ENCODE measurements around the gene PPARG.
"Not testable (repeated sequence)": the region's sequence is repeated elsewhere in the genome, so short reads cannot be mapped to it uniquely, and the experiment has no call there.

The PPARG gene

DNA sequence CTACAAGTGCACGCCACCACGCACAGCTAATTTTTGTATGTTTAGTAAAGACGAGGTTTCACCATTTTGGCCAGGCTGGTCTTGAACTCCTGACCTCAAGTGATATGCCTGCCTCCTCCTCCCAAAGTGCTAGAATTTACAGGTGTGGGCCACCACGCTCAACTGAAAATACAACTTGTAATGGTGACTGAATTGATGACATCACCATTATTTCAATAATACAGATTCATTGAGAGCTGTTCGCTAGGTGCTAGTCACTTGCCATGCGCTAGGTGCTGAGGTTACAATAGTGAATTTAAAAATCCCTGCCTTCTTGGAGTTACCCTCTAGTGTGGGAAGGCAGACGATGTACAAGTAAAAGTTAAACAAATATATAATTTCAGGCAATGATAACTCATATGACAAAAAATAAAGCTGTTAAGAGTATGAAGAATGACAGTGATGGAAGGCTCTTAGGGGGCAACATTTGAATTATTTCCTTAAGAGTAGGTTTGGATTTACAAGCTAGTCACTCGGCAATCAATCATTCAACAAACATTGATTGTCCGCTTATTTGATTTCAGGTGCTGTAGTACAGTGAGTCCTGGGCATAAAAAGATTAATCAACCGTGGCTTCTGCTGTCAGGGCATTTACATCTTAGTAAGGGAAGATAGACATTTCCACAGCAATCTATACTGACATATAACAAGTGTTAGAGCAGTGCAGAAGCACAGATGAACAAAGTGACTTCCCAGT lies 9.1 kb upstream of the PPARG start:
- no peak for DNase-seq

DNA sequence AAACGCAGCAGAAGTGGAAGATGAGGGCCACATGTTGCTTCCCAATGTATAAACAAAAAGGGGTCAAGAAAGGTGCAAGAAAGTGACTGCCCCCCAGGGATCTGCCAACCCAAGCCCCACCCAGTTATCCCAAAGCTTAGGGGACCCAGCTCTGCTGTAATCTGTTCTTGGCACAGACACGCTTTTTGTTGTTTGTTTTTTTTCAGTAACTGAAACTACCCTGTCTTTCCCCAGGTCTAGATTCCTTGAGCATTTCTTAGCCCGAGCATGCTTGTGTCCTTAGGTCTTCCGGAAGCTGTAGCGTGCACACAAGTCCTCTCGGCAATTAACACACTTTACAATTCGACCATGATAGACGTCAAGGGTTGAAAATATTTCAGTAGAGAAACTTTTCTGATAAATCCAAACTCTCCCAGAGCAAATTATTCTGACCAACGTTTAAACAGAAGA lies 8.5 kb upstream of the PPARG start:
- no peak for DNase-seq

DNA sequence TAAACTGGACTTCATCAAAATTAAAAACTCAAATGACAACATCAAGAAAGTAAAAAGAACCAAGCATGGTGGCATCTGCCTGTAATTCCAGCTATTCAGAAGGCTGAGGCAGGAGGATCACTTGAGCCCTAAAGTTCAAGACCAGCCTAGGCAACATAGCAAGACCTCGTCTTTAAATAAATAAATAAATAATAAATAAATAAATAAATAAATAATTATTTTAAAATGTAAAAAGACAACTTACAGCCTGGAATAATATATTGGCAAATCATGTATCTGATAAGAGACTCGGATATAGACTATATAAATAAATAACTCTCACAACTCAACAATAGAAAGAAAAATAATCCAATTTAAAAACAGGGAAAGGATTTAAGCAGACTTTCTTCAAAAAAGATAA lies 4.3 kb upstream of the PPARG start:
- no peak for DNase-seq

DNA sequence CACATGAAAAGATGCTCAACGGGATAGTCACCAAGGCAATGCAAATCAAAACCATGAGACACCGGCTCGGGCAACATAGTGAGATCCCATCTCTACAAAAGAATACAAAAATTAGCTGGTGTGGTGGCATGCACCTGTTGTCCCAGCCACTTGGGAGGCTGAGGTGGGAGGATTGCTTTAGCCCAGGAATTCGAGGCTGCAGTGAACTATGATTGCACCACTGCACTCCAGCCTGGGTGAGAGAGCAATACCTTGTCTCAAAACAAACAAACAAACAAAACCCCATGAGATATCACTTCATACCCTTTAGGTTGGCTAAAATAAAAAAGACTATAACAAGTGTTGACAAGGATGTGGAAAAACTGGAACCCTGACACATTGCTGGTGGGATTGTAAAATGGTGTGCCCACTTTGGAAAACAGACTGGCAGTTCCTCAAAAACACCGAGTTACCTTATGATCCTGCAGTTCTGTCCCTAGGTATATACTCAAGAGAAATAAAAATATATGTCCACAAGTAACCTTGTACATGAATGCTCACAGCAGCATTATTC lies 3.8 kb upstream of the PPARG start:
- DNase-seq: no peak

DNA sequence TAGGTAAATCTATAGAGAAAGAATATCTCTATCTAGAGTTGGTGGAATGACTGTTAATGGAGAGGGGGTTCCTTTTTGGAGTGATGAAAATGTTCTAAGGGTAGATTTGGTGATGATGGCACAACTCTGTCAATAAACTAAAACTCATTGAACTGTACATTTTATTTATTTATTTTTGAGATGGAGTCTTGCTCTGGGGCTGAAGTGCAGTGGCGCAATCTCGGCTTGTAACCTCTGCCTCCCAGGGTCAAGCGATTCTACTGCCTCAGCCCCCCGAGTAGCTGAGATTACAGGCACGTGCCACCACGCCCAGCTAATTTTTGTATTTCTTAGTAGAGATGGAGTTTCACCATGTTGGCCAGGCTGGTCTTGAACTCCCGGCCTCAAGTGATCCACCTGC lies 3.1 kb upstream of the PPARG start:
- not testable (repeated sequence) for DNase-seq

DNA sequence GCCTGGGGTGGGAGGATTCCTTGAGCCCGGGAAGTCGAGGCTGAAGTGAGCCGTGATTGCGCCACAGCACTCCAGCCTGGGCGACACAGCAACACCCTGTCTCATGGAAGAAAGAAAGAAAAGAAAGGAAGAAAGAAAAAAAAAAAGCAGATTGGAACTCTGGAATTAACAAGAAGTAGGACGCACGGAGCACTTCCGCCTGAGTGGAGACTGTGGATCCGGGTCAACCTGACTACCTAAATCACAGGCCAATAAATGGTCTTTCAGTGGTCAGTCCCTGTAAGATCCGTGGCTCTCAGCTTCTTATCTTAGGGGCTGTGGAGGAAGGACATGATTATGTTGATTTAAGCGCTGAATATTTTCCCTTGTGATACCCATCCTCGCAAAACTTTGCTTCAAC lies 2.4 kb upstream of the PPARG start:
- DNase-seq: no peak

DNA sequence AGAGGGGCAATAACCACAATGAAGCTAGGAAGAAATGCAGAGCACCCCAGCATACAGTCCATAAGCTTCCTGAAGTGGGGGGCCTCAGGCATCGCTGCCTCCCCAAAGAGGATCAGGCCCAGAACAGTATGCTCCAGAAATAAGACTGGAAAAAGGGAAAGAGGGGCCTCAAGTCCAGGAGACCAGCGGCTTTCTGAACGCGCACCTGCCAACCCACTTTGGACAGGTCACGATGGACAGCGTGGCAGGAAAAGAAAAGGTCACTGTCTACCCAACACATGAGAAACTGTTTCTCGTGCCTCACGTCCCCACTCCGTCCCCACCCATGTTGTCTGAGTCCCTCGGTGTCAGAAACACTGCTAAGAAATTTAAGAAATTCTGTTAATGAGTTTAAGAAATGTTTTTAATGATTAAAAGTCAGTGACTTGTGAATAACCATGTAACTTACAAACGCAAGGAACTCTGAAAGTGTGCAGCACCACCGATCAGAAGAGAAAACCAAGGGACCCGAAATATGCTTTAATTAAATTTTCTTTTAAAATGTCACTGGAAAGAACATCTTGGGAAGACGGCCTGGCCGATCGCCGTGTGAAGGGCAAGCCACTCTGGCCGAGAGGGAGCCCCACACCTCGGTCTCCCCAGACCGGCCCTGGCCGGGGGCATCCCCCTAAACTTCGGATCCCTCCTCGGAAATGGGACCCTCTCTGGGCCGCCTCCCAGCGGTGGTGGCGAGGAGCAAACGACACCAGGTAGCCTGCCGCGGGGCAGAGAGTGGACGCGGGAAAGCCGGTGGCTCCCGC lies 1.7 kb upstream of the PPARG start:
- DNase-seq: no peak

DNA sequence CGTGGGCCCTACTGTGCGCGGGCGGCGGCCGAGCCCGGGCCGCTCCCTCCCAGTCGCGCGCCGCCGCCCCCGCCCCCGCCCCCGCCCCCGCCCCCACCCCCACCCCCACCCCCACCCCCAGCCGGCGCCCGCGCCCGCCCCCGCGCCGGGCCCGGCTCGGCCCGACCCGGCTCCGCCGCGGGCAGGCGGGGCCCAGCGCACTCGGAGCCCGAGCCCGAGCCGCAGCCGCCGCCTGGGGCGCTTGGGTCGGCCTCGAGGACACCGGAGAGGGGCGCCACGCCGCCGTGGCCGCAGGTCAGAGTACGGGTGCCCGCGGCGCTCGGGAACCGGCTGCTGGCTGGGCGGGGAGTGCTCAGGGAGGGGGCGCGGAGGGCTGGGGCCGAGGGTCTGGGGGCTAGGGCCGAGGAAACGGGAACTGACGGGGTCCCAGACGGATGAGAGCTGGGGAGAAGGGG lies 1.1 kb upstream of the PPARG start:
- no peak for DNase-seq

DNA sequence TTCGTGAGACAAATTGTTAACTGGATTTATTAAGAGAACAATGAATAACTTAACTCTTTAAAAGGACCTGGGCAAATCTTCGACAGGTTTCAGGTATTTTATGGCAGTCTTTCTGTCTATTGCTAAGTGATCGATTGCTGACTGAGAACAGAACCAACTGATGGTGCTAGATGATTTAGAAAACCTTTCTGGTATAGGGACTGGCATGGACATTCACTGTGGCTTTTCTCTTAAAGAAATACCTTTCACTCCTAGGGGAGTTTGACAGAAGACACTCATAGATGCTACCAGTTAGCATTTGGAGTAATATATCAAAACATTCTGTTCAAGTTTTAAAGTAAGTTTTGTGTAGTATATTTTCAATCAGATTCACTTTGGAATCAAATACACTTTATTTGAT lies 654 bp downstream of the PPARG start:
- DNase-seq: no peak

DNA sequence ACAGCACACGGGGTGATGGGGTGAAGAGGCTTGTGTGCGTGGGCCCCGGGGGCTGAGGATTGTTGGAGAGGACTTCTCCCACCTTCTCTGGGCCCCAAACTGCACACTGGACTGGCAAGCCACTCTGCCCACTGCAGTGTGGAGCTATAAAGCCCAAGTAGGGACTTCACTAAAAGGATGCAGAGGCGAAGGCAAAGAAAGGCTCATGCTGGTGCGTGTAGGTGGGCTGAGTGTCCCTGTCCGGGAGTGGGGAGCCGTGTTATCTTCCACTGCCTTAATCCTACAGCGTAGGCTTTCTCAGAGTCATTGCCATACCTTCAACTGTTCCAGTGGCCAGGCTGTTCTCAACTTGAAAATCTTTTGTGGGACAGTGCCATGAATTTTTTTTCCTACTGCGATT lies 3.9 kb downstream of the PPARG start:
- no peak for DNase-seq

DNA sequence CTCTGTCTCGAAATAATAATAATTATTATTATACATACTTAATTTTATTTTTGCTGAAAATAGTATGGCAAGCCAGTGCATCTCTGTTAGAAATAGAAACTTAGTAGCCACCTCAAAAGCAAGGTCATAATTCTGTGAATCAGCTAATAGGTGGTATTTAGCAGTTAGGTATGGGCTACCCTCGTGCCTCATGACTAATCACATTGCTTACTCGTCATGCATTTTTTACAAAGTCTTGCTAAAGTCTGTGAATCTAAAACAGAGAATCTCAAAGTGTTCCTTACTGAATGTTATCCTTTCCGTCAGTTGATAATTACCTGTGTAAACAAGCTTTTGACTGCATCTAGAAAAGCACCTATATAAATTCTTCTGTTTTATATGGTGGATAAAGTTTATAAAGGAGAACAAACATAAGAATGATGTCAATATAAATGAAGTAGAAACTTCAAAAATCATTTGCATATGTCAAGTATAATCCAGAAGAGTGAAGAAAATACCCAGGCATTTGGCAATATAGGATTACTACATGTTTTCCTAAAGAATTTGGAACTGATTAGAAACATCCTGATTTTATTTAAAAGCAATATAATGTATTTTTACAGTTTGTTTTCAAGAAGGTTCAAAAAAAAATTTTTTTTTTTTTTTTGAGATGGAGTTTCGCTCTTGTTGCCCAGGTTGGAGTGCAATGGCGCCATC lies 6.2 kb downstream of the PPARG start:
- DNase-seq: no peak

DNA sequence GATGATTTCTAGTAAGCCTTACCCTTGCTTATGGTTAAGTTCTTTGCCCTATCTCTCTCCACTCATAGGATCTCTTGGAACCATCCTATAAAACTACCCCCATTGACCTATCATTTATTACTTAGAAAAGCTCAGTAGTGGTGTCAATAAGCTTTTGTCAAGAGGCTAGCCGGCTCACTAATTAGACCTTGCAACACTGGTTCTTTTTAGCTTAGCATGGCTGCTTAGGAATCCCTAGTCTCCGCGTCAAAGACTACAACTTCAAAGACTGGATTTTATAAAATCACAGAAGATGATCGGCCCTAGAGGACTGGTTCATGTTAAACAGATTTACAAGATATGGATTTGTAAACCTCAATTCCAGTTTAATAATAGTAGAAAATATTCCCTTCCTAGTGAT lies 7.6 kb downstream of the PPARG start:
- no peak for DNase-seq

DNA sequence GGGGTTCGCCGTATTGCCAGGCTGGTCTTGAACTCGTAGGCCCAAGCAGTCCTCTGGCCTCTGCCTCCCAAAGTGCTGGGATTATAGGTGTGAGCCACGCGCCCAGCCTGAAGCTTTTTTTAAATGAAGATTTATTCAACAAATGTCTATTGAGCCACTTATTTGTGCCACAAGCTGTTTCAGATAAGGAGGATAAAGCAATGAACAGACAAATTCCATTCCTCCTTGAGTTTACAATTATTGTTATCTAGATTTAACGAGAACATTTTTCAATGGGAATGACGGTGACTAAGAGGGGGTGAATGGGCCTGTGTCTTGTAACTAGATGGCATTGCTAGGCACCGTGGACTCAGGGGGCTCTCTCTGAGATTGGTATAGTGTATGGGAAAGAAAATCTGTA lies 10.2 kb downstream of the PPARG start:
- DNase-seq: no peak

DNA sequence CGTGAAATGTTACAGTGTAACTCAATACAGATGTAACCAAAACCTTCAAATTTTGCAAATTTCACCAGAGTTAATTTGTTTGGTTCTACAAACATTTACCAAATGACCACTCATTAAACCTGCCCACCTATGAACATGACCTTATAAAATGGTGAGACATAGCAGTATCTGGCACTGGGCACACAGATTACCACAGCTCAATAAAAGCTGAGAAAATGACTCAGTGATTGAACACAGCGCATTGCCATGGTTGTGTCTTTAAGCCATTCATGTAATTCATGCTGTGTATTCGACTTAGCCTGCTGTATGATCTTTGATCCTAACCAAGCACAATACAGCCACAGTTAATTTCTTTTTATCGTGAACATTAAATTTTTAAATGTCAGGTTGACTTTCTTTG lies 11.3 kb downstream of the PPARG start:
- no peak for DNase-seq

DNA sequence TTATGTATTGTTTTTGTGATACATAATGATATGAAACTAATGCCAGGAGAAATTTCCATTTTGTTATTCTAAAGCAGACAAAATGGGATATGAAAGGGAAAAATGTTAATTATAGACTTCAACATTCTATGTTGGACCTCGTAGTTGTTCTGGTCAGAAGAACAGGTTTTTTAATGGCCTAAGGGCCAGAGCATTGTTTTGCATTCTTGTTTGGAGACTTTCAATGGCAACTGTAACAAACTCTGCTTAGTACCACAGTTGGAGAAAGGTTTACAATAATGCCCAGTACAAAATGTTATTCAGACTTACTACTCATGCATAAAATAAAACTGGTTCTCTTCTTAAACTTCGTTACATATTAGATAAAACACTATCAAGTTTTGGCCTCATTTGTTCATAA lies 12.2 kb downstream of the PPARG start:
- no peak for DNase-seq

DNA sequence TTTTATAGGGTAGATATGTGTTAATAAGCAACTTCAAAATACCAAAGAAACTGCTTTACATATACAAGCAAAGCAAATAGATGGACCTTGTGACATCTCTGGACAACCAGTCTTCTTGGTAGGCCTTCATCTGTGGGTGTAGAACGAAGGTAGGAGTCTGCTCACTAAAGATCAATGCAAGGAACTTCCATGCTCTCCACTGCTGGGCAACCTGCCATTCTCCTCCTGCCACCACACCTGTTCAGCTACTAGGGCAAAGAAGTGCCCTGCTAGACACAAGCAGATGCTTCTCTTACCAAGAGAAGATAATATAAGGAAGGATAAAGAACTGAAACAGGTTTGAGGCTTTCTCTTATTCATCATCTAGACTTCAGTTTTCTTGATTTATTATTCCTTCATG lies 12.6 kb downstream of the PPARG start:
- DNase-seq: no peak

DNA sequence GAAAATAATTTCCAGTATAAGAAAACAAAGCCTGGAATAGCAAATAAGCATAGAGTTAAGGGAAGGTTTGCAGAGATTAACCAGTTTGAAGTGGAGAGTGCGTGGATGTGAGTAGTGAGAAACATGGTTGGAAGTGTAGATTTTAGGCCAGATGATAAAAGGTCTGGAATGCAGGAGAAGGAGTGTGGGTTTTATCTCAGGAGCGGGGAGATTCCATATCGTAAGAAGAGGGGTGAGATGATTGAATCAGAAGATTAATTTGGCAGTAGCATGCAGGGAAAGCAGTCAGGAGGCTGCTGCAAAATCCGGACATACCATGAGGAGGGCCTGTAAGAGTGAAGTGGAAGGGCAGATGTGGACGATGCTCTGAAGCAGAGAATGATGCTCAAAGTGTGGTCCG lies 13.7 kb downstream of the PPARG start:
- no peak for DNase-seq

DNA sequence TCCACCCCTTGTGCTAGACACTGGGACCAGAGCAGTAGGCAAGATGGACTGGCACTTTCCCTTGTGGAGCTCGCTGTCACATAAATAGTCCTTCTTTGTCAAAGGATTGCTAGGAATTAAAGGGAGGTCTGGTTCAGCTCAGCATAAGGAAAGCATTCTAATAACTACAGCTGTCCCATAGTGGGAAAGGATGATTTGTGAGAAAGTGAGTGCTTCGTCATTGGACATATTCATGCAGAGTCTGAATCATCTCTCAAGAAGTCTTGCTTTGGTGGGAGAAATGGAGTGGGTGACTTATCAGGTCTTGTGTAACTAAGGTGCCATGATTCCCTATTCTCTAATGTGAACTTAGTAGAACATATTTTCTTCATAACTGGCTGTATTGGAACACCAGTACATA lies 14.7 kb downstream of the PPARG start:
- DNase-seq: no peak

DNA sequence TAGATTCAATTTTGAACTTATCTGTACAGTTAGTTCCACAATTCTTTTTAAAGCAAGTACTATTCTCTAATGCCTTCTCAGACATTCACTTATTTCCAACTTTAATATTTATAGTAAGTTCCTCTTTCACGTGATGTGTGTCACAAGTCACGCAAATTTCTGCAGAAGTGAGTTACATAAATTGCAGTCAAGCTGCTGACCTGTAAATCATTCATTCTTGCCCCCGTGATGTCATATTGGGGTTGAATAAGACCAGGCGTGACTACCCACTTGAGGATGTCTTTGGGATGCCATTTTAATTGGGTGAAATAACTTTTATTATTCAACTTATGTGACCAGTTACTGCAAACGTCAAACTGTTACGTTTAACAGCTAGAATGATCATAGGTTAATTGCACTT lies 15.1 kb downstream of the PPARG start:
- DNase-seq: no peak

DNA sequence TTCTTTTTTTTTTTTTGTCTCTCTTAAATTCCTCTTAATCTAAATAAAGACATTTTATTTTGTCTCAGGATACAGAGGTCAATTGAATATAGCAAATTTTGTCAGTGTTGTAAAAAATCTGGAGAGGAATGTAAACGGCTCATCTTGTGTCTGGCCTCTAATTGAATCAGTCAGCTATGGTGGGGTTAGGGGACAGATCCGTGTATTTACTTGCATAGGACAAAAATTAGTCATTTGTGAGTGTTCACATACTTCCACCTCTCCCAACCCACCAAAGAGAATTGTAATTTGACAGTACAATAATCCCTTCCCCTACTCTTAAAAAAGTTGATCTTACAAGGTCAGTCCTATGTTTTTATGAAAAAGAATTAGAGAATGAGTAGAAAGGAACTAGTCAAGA lies 18.3 kb downstream of the PPARG start:
- no peak for DNase-seq

DNA sequence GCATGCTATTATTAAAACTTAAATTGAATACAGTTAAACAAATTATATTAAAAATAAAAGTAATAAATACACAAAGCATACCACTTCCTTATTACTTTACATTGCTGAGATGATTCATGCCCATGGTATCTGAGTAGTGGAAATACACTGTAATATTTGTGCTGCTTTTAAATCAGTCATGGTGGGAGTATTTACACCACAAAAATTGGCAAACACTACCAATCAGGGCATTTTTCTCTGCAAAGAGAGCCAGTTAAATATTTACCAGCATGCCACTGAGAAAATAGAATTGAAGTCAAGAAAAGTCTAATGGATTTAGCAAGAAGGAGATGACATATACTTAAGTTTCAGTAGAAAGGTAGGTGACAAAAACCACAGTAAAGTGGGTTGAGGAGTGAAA lies 19.6 kb downstream of the PPARG start:
- no peak for DNase-seq

DNA sequence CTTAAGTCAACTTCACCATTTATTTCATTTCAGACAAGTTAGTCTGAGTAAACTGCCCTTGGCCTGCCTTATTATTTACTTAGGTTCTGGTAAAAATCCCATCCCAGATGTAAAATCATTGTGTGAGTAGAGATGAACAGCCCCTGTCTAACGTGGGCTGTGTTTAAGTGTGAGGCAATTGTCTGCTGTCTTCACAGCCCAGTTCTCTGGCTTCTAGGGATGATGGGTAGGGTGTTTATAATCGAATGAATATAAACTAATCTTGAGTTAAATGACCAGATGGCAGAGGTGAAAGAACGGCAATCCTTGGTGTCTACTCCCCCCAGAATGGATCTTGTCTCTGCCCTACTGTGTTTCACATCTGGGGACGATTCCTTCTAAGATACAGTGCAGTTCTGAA lies 20.8 kb downstream of the PPARG start:
- DNase-seq: no peak

DNA sequence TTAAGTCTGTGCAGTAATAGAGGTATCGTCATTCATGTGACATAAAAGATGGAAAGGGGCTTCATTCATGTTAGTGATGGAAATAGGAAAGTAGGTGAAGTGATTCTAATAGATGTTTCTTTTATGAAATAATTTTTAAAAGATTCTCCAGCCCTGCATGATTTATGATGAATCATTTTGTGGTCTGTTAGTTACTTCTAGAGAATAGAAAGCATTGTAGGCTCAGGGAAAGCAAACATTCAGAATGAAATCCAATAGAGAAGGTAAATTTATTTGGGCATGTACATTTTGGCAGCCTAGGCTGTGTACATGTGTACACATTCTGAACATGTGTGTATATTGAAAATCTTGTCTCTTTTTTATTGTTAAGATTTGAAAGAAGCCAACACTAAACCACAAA lies 23.1 kb downstream of the PPARG start:
- DNase-seq: no peak

DNA sequence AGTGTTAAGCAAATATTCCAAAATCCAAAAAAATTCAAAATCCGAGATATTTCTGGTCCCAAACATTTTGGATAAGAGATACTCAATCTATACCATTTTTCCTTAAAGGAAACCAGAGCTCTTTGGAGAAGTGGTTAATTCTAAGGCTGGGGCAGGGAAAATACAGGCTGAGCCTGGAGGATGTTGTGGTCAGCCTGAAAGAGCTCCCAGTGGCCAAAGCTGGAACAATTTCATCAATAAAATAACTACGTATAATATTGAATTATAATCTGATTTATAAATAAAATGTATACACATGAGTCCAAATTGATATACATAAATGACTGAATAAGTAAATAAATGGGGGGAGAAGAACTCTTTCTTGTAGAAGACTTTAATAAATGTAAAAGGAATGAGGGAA lies 24.6 kb downstream of the PPARG start:
- DNase-seq: no peak
